22Rv1 (cell line): ENCODE data around the gene OOSP2.
"Not testable (repeated sequence)": the region's sequence is repeated elsewhere in the genome, so short reads cannot be mapped to it uniquely, and the experiment has no call there.

Experiments used
- H3K27ac ChIP-seq: fragments of 450-650 bp; 2 replicates; pipeline ENCODE4 v1.5.1; 2017
- ZFX ChIP-seq: fragments of 450-650 bp; IDR thresholded peaks from 2 replicates; pipeline ENCODE4 v1.6.1; 2017; ENCODE audit warnings: antibody characterized with exemption, borderline replicate concordance
- TF ChIP-seq, protein P1 (sequence below): fragments of 450-650 bp; IDR thresholded peaks from 2 replicates; pipeline ENCODE4 v1.5.1; 2017; ENCODE audit warnings: mild to moderate bottlenecking

The OOSP2 gene

DNA sequence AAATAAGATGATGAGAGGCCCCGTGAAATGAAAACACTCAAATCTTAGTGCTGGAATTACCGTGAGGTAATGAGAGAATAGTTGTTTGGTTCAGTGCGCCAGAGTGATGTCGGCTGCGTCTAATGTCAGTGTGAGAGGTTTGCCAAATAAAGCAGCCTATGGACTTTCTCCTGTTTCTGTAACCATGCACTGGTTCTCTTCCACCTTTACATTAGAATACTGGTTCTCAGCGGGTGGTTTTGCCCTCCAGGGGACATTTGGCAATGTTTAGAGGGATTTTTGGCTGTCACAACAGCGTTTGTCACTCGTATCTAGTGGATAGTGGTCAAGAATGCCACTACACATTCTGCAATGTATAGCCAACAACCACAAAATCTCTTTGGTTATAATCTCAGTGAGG is 22.2 kb upstream of the OOSP2 start:
- H3K27ac ChIP-seq, result no peak overlapping the region
- TF ChIP-seq, protein P1, sequence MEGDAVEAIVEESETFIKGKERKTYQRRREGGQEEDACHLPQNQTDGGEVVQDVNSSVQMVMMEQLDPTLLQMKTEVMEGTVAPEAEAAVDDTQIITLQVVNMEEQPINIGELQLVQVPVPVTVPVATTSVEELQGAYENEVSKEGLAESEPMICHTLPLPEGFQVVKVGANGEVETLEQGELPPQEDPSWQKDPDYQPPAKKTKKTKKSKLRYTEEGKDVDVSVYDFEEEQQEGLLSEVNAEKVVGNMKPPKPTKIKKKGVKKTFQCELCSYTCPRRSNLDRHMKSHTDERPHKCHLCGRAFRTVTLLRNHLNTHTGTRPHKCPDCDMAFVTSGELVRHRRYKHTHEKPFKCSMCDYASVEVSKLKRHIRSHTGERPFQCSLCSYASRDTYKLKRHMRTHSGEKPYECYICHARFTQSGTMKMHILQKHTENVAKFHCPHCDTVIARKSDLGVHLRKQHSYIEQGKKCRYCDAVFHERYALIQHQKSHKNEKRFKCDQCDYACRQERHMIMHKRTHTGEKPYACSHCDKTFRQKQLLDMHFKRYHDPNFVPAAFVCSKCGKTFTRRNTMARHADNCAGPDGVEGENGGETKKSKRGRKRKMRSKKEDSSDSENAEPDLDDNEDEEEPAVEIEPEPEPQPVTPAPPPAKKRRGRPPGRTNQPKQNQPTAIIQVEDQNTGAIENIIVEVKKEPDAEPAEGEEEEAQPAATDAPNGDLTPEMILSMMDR, result no peak
- no peak for TF ChIP-seq ZFX

DNA sequence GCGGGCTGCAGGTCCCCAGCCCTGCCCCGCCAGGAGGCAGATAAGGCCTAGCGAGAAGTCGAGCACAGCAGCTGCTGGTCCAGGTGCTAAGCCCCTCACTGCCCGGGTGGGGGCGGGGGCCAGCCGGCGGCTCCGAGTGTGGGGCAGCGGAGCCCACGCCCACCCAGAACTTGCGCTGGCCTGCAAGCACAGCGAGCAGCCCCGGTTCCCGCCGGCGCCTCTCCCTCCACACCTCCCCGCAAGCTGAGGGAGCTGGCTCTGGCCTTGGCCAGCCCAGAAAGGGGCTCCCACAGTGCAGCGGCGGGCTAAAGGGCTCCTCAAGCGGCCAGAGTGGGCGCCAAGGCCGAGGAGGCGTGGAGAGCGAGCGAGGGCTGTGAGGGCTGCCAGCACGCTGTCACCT is 19.8 kb upstream of the OOSP2 start:
- not testable (repeated sequence) for H3K27ac ChIP-seq

DNA sequence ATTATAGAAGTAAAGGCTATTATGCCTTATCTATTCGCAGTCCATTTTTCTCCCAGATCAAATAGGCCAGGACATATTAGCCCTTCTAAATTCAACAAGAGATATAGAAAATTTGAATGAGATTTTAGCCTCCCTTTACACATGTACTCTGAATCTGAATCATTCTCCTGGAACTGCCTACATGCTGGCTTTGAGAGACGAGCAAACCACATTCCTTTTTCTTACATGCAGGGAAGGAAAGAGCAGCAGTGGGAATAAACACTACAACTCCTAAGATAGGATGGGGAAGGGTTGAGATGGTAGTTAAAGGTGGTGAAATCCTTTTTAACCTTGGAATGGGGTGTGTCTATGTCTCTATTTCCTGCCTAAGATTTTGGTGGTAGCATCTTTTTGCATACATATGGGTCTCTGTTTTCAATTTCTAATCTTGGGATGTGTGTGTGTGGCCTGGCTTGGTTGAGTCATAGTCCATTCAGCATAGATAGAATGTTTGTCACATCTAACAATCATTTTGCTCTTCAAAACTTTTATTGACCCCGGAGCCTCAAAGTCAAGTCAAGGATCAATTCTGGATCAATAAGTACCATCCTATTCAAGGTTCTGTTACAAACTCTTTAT is 11.1 kb upstream of the OOSP2 start:
- TF ChIP-seq, protein P1, result no peak
- TF ChIP-seq ZFX, result no peak
- no peak overlapping the region for H3K27ac ChIP-seq

DNA sequence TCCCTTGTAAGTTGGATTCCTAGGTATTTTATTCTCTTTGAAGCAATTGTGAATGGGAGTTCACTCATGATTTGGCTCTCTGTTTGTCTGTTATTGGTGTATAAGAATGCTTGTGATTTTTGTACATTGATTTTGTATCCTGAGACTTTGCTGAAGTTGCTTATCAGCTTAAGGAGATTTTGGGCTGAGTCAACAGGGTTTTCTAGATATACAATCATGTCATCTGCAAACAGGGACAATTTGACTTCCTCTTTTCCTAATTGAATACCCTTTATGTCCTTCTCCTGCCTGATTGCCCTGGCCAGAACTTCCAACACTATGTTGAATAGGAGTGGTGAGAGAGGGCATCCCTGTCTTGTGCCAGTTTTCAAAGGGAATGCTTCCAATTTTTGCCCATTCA is 10.2 kb downstream of the OOSP2 start:
- H3K27ac ChIP-seq, result not testable (repeated sequence)

DNA sequence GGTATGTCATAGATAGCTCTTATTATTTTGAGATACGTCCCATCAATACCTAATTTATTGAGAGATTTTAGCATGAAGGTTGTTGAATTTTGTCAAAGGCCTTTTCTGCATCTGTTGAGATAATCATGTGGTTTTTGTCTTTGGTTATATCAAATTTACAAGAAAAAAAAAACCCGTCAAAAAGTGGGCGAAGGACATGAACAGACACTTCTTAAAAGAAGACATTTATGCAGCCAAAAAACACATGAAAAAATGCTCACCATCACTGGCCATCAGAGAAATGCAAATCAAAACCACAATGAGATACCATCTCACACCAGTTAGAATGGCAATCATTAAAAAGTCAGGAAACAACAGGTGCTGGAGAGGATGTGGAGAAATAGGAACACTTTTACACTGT is 10.6 kb downstream of the OOSP2 start:
- not testable (repeated sequence) for H3K27ac ChIP-seq

DNA sequence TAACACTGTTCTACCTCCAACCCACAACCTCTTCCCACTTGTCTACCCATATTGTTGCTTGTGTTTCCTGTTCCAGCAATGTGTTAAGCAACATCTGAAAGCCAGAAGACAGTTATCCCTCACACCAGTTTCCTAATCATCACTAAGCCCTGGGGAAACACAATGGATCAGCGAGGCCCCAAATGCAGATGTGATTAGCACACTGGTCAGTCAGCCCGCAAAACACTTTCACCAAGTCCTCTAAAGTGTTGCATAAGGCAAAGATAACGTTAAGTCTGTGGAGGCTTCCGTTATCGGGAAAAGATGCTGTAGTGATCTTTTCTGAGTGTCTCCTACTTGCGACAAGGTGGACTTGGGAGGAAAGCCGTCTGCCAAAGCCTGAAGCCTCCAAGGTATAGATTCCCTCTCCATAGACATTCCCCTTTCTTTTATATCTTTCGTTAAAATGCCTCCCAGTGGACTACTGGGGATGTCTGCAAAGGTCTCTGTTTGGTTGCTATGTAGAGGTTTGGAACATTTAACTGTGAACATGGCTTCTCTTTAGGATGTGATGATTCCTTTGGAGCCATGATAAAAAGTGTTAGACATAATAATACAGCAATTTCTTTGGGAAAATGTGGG is 16.2 kb downstream of the OOSP2 start, which contains the start of gene MS4A3:
MS4A3 (plus strand) TSS at position 317 of the 621 bp plus-strand sequence. CDS start 4,496 bp downstream, outside the sequence.
- TF ChIP-seq, protein P1, result no peak
- no peak for TF ChIP-seq ZFX
- H3K27ac ChIP-seq, result no peak within 1 kb of the TSS

DNA sequence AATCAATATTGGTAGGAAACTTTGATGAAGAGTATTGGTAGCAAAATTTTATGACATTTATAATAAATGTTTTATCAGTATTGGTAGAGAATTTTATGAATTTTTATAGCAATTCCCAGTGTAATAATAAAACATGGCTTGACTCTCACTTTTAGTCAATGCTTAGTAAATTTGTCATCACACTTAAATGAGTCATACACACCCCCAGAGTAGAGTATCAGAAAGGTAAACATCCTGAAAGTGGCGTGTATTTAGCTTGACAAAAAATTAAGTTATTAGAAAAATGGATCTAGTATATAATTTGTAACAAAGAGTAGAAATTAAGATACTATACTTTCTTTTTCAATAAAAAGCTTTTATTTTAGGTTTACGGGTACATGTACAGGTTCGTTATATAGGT is 18.8 kb downstream of the OOSP2 start:
- H3K27ac ChIP-seq, result no peak overlapping the region
- TF ChIP-seq, protein P1, result no peak
- no peak for TF ChIP-seq ZFX

DNA sequence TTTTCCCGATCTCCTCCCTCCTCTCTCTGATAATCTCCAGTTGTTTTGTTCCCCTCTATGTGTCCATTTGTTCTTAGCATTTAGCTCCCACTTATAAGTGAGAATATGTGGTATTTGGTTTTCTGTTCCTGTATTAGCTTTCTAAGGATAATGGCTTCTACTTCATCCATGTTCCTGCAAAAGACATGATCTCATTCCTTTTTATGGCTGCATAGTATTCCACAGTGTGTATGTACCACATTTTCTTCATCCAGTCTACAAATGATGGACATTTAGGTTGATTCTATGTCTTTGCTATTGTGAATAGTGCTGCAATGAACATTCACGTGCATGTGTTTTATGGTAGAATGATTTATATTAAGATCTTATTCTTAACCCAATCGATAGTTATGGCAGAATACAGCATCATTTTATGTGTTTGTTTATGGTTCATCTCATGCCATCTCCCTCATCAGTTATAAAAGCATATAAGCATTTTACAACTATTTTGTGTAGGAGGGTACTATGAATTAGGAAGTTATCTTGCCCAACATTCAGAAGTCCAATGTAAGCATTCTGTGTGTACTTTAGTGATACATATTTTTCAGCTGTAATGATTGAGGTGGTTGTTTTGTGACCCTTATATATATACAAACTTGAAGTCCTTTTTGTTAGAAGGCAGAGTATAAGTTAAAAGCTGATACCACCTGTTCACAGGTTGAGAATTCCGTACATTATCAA is 19.5 kb downstream of the OOSP2 start:
- no peak for TF ChIP-seq ZFX
- TF ChIP-seq, protein P1, result no peak
- no peak overlapping the region for H3K27ac ChIP-seq

DNA sequence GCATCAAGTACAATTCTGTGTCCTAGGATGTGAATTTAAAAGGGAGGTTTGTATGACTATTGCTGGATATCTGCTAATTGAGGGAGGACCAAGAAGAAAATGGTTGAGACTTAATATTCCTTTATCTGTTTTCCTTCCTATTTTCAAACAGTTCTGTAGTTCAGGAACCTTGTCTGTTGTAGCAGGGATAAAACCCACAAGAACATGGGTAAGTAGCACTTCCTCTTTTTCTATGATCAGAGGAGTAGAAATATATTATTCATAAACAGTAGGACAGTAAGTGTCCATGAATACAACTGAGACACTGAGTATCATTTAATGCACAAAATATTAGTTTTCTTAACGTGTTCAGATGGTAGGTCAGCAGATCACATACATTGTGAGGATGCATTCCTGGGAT is 23.9 kb downstream of the OOSP2 start:
- H3K27ac ChIP-seq, result no peak overlapping the region
- TF ChIP-seq, protein P1, result no peak
- no peak for TF ChIP-seq ZFX
